HG03354 (cell line): ENCODE data around the gene IYD.
"Not testable (repeated sequence)": the region's sequence is repeated elsewhere in the genome, so short reads cannot be mapped to it uniquely, and the experiment has no call there.

Source experiments
- ATAC-seq: cut with Tn5 transposase; IDR thresholded peaks from one replicate; pipeline ENCODE4 v1.9.1; 2021; ENCODE audit warnings: mild to moderate bottlenecking; ENCODE audit not compliant: unreplicated experiment, poor library complexity, severe bottlenecking

IYD gene

DNA sequence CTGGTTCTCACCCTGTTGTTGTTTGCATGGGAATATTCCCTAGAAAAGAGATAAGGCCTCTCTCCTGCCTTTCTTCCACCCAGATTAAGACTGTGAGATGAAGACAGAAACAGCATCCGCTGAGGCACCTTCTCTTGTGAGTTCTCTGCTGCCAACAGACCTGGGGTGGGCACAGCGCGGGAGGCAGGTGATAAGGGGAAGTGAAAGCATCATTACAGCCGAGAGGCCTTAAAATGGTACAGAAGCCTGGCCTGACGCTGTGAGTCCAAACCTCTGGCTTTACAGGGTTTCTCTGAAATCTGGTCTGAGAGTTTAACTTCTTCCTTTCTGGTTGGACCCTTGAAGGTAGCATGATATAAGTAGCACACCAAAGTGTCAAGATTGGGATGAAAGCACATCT is 21.0 kb upstream of the IYD start:
- peak; percentile 64 for ATAC-seq

DNA sequence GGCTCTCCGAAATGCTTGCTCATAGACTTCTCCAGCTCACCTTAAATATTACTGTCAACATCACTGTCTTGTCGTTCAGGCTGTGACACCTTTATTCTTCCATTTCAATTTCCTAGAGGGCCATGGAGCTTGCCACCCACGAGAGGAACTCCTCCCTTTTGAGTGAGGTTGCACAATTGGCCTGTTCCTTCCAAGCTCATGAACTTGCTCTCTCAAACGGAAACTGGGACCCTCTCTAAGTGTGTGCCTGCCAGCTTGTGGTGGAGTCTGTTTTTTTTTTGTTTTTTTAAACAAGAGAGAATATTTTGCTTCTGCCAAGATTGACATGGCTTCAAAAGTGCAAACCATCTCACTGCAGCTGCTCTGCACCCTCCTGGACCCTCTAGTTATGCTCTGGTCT is 19.3 kb upstream of the IYD start:
- no peak for ATAC-seq

DNA sequence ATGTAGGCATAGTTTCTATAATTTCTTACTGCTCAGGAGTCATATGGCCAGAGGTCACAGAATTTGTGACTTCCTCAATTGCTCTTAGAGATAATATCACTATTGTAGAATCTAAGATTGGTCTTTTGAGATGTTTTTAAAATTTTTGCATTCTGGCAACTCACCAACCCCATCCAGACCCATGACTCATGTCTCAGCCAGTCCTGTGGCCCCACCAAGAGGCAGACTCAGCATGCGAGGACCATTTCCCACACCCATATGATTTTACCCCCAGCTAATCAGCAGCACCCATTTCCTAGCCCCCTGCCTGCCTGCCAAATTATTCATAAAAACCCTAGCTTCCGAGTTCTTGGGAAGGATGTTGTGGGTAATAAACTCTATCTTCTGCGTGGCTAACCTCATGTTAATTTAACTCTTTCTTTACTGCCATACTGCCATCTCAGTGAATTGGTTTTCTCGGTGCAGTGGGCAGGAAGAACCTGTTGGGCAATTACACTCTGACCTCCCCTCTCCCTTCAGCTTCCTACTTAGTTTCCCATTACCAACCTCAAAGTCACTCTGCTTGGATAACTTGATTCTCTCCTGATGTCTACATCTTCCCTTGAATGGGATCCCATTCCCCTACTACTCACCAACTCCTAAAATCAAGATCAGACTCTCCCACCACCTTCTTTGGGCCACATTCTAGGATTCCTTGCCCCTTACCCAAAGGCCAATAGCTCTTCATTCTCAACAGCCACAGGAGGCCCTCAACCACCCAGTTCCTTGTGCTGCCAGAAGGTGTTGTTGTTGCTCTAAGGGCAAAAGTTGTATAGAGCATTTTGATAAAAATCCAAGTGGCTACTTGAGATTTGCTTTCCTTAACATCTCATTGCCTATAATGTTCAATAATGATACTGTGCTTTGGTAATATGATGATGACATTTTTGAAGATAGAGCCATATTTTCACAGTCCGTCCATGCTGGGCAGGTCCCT is 16.2 kb upstream of the IYD start:
- no peak for ATAC-seq

DNA sequence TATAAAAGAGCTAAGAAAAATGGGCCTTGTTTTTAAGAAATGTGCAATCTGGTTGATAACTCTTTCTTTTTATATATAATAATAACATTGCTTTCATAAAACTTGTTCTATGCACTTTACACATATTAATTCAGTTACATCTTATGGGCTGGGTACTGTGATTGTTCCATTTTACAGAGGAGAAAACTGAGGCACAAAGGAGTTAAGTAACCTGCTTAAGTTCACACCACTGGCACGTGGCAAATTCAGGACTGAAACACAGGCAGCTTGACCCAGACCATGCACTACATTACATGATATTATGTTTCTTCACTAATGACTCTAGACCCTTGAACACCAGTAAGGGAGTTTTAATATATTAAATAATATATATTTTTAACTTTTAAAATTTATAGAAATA is 15.4 kb upstream of the IYD start:
- ATAC-seq: no peak

DNA sequence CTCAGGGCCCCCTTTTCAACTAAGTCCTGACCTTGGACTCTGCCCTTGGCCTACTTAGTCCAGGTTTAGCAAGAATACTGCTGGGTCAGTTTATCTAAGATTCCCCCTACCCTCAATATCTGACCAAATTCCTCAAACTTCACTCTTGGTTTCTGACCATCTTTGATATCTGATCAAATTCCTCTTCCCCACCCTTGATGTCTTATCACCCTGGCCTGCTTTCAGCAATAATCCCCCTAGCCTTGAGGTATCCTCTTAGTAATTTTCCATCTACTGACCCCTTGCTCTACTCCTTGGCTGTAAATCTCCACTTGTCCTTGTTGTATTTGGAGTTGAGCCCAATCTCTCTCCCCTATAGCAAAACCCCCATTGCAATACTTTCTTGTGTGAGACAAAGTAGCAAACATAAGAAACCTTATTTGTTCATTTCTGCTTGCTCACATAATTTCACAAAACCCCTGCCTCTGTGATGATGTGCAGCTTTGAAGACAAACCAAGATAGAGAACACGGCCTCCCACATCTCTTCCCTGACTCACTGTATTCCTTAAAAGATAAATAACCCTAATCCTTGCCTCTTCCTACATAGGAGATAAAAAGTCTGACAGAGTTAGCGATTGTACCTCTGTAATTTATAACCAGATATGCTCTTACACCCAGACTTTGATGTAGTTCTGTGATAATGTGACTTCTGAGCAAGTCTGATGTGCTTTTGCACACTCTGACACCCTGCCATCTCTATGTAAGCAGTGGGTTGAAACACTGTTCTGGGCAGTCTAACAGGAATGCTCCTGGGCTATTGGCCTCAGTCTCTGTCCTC is 13.8 kb upstream of the IYD start:
- no peak for ATAC-seq

DNA sequence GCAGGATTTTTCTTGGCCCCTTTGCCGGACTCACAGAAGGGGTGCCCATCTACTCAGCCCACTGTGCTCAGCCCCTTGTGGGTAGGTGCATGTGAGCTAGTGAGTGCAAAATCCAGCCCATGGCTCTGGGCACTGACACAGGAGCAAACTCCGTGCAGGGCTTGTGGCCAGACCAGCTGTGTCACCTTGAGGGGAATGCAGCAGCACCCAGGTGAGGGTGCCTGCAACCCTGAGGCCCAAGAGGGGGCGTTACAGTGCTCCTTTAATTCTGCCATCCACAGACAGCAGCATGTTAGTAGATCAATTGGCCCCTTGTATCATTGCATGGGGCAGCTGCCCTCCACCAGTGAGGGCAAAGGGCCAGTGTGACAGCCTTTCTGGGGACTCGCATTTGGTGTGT is 12.9 kb upstream of the IYD start:
- ATAC-seq: no peak

DNA sequence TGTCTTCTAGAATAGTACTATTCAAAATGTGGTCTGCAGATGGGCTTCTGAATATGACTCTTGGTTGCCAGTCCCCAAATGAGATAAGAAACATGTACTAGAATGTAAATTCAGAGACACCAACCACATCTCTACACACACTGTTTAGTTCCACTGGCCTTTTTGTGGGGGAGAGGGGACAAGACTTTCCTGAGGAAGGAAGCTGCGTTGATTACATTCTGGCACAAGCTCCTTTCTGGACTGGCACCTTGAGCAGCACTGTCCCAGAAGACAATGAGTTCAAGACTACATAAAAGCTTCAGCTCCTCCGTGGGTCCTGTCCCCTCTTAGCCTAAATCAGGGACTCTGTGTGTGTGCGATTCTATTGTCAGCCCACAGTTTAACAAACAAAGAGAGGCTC is 6.9 kb upstream of the IYD start:
- no peak for ATAC-seq

DNA sequence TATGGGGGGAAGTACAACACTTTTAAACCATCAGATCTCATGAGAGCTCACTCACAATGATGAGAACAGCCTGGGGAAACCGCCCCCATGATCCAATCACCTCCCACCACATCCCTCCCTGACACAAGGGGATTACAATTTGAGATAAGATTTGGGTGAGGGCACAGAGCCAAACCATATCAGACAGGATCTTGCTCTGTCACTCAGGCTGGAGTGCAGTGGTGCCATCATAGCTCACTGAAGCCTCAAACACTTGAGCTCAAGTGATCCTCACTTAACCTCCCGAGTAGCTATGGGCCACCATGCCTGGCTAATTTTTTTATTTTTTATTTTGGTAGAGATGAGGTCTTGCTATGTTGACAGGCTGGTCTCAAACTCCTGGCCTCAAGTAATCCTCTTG is 5.1 kb upstream of the IYD start:
- ATAC-seq: no peak

DNA sequence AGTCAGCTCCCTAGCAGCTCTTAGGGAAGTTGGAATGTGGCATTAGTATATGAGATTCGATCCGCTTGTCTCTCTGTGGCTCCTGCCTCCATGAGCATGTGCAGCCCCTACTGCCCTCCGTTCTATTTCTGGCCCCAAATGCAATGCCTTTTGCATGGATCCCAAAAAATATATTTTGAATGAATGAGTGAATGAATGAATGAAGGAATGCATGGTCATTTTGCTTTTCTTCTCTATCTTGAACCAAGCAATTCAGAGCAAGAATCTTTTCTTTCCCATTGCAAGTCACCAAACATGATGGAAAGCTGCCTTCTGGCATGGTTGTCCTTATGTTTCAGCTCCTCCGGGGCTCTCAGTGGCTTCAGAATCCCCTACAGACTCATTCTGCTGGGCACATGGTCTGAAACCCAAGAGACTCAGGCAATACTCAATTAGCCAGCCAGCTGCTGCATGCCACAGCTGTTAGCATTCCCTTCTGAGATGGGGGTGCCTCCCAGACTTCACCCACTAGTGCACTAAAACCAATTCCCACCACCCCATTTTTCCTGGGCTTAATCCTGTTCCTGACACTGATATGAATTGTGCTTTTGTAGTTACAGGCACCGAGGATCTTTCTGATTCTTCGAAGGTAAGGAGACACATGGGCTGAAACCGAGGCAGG is 2.6 kb upstream of the IYD start:
- no peak for ATAC-seq

DNA sequence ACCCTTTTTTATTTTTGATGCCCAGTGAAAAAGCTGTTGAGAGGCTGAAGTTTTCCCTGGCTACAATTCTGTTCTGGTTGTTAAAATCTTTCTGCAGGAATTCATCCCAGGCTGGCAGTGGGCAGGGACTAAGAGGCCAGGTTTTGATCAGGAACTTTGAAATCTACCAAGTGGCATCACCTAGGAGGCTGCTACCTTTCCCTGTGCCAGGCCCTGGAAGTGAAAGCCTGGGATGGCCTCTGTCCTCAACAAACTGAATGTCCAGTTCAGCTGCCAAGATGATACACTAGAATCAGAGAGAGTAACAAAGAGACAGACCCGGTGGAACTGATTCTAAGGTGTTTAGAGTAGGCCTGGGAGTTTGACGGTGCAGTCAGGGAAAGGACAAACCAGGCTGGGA is 596 bp downstream of the IYD start:
- ATAC-seq: no peak

DNA sequence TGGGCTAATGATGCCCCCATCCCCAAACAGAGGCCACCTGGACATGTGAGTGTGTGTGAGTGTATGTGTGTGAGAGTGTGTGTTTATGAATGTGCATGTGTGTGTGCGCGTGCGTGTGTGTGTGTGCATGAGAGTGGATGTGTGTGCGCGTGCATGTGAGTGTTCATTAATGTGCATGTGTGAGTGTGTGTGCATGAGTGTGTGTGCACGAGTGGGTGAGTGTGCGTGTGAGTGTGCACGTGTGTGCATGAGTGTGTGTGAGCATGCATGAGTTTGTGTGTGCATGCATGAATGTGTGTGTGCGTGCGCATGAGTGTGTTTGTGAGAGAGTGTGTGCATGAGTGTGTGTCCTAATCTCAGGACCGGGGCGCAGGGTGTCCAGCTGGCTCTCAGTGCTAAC is 1.3 kb downstream of the IYD start:
- no peak for ATAC-seq

DNA sequence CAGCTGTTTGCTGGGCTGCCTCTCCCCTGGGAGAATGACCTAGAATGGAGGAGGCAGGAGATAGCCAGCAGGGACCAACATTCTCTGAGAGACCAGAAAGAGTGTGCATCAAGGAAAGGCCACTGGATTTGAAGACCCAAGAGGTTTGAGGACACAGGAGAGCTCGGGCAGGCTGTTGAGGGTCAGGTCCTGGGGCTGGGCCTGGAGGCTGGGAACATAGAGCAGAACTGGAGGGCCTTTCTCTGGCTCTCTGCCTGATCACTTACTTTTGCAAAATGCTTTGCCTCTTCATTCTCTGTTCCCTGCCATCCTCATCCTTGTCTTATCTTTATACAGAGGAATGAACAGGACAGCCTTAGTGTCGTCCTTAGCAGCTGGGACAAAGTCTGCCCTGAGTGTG is 2.5 kb downstream of the IYD start:
- ATAC-seq: no peak

DNA sequence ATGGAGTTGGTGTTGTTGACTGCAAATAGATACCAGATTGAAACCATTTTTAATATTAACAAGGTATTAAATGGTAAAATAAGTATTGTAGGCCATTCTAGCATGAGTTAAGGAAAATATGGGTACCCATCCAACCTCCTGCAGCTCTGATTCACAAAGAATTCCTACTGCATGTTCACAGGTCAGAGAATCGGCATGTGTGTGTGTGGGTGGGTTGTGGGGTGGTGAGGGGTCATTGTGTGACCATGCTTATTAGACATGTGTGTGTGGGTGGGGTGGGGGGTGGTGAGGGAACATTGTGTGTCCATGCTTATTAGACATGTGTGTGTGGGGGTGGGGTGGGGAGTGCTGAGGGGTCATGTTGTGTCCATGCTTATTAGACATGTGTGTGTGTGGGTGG is 3.2 kb downstream of the IYD start:
- ATAC-seq: no peak

DNA sequence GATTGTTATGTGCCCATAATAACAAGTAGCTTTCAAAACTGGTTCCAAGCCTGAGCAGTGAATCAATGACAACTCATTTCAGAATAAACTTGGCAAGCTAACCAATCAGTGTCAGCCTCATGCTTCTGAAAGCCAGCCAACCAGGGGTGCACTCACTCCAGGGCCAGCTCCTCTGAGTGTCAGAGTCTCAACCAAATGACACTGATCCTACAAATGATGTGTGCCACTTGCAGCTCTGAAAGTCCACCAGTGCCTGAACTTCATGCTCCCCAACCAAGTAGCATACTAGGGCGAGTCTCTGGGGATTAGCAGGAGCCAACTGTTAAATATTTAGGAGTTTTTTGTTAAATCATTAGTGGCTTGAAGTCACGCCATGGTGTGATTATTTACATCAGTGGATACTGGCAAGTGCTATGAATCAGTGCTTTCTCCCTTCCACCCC is 4.5 kb downstream of the IYD start:
- ATAC-seq: no peak

DNA sequence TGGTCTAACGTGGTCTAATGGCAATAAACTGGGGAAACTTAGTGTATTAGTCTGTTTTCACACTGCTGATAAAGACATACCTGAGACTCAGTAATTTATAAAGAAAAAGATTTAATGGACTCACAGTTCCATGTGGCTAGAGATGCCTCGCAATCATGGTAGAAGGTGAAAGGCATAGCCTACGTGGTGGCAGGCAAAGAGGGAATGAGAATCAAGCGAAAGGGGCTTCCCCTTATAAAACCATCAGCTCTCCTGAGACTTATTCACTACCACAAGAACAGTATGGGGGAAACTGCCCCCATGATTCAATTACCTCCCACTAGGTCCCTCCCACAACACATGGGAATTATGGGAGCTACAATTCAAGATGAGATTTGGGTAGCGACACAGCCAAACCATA is 5.5 kb downstream of the IYD start:
- not testable (repeated sequence) for ATAC-seq

DNA sequence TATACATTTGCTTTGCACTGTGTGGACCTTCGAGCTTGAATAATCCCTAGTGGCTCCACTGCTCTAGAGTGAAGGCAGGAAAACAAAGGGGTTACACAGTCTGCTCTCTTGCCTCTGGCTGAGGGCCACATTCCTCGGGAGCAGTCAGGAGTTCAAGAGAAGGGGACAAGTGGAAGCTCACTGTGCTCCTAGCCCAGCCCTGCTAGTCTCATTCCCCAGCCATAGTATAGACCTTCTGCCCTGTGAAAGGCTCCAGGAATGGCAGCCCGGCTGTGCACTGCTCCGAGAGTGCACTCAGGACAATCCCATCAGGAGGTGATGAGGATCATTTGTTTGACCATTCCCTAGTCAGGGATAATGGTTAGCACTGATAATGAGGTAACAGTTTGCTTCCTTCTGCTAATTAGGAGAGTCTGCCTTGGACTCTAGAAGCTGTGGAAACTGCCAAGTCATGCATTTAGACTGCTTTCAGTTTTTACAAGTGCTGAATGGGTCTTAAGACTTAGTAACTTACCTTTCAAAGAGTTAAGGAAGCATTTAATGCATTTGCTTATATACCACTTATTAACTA is 8.5 kb downstream of the IYD start:
- ATAC-seq: no peak

DNA sequence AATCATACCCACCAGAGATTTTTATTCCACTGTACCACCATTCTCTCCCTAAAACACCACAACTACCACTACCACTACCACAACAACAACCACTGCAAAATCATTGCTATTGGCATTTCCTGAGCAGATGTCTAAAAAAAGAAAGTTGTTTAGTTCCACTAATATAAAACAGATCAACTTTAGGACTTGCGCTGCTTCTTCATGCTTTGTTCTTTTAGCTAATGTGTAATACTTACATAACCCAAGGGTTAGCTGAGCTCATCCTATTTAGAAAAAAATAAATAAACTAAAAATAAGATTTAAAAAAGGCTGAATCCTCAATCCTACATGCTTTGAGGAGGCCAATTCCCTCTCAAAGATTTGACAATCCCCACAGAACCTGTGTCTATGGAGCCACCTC is 11.4 kb downstream of the IYD start:
- ATAC-seq: no peak

DNA sequence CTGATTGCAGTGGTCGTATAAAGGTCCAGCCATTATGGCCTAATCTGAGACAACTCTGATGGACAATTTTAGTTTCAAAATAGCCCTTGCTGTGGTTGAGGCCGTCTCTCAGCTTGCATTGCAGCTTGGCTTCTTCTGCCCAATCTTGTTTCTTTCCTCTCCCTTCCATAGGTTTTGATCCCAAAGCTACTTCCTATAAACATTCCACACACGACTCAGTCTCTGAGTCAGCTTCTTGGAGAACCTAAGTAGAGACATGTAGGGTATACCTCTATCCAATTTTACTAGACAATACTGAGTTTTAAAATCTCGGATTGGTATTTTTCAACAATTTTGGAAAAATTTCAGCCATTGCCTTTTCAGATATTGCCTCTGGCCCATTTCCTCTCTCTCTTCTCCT is 13.4 kb downstream of the IYD start:
- no peak for ATAC-seq

DNA sequence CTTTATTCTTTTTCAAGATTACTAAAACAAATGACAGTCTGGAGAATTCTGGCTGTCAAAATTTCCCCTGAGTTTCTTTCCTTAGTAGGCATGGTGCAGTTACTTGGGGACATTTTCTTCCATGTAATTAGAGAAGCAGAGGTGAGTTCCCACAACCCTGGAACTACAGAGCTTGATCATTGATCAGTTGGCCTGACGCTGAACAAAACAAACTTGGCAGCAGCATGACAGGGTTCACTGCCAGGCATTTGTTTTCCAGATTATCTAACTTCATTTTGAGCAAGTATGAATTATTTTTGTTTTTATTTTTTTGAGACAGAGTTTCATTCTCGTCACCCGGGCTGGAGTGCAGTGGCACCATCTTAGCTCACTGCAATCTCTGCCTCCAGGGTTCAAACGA is 22.6 kb downstream of the IYD start:
- no peak for ATAC-seq

DNA sequence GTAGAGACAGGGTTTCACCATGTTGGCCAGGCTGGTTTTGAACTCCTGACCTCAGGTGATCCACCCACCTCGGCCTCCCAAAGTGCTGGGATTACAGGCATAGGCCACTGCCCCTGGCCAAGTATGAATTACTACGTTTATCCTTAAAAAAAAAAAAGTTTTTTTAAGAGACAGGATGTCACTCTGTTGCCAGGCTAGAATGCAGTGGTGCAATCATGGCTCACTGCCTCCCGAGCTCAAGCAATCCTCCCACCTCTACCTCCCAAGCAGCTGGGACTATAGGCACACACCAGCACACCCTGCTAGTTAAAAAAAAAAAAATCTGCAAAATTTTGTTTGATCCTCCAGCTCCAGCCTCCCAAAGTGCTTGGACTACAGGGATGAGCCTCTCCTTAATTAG is 23.1 kb downstream of the IYD start:
- ATAC-seq: no peak
